ENCODE data around the gene SCAF1.

- no peak for TF ChIP-seq POLR2AphosphoS5 (IDR thresholded peaks at IDR 0.05; ENCODE audit: low read depth)
- no peak for TF ChIP-seq CTCF (IDR thresholded peaks at IDR 0.05; ENCODE audit: insufficient read depth, low read length)
- TF ChIP-seq REST (IDR thresholded peaks at IDR 0.05; ENCODE audit: insufficient replicate concordance, low read depth), result no peak
These were observed 54.9 kb downstream of the SCAF1 start for GRCh38 chr19:49696865-49697264.
